ENCODE data around the gene LHX2.
"Not testable (repeated sequence)": the region's sequence is repeated elsewhere in the genome, so short reads cannot be mapped to it uniquely, and the experiment has no call there.

Gene LHX2, protein sequence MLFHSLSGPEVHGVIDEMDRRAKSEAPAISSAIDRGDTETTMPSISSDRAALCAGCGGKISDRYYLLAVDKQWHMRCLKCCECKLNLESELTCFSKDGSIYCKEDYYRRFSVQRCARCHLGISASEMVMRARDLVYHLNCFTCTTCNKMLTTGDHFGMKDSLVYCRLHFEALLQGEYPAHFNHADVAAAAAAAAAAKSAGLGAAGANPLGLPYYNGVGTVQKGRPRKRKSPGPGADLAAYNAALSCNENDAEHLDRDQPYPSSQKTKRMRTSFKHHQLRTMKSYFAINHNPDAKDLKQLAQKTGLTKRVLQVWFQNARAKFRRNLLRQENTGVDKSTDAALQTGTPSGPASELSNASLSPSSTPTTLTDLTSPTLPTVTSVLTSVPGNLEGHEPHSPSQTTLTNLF

DNA sequence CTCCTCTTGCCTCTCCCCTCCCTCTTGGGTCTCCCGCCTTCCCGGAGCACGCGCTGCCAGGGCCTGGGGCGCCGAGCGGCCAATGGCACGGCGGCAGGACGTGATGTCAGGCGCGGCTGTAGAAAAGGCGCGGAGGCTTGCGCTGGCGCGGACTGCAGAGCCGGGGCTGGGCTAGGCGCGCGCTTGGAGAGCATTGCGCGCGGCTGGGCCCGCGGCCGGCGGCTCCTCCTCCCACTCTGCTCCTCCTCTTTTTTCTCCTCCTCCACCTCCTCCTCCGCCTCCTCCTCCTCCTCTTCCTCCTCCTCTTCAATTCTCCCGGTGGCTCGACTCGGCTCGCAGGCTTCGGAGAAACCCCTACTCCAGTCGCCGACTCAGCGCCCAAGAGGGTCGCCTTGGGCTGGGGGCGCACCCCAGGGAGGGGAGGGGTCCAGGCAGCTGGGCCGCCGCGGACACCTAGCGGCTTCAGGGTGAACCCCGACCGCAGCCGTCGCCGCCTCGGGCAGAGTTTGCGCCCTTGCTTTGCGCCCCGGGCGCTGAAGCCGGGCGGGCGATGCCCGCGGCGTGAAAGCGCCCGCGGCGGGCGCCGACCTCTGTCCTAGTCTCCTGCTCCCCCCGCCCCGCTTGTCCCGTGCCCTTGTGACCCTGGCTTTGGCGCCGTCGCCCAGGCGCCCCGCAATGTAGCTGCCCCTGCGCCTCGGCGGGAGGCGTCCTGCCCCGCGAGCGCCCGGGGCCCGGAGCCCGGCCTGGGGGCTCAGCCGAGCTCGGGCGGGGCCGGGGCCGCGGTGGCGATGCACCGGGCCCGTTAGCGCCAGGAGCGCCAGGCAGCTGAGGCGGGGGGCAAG is at the start of gene LHX2:
Gene LHX2, plus strand, starts transcription at position 309 of the 842 bp plus-strand sequence. CDS start 581 bp downstream, outside the sequence.
- DNase-seq, result no peak

DNA sequence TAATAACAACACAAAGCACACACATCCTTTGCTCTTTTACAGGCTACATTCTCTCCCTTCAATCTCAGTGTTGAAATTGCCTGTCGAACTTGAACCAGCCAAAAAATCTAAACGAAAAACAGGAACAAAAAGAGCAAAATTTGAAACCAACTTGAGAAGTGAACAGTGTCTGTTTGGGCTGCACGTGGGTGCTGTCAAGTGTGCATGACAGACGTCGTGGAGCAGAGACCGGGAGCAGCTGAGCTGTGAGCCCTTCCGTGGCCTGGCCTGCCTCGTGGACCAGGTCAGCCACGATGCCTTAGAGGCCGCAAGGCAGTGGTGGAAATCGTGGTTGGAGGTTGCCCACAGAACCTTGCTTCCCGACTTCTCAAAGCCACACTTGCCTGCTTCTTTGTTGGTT is 46.8 kb upstream of the LHX2 start:
- DNase-seq, result no peak

DNA sequence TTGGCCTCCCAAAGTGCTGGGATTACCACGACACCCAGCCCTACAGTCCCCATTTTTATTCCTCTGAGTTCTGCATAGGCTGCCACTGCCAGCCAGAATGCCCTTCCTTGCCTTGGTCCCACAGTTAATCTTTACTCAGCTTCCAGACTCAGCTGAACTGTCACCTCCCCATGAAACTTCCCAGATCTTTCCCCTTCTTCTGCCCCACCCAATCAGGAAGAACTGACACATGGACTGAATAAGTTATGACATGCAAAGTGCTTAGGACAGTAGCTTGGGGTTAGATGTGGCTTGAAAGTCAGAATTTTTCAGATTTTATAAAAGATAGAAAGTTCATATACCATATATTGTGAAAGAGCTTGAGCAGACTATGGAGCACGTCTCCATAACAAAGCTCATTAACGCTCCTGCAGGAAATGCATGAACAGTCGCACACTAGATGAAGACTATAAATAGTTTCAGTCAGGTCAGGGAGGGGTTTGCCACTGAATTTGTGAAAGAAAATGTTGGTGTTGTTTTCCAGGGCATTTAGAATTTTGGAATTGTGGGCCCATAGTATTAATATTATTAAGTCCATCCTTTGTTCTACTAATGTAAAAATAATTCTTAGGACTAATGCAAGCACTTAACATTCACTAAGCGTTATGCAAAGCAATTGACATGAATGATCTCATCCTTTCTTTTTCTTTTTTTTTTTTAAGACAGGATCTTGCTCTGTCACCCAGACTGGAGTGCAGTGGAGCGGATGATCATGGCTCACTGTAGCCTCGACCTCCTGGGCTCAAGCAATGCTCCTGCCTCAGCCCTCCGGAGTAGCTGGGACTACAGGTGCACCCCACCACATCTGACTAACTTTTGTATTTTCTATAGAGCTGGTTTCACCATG is 45.5 kb upstream of the LHX2 start:
- no peak for DNase-seq

- no peak for DNase-seq
Observed at GRCh38 chr9:123967323-123967722, 44.2 kb upstream of the LHX2 start.

DNA sequence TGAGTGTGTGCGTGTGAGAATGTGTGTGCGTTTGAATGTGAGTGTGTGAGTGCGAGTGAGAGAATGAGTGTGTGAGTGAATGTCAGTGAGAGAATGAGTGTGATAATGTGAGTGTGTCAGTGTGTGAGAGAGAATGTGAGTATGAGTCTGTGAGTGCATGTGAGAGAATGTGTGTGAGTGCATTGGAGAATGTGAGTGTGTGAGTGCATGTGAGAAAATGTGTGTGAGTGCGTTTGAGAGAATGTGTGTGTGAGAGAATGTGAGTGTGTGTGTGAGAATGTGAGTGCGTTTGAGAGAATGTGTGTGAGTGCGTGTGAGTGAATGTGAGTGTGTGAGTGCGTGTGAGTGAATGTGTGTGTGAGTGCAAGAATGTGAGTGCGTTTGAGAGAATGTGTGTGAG is 39.0 kb upstream of the LHX2 start:
- no peak for DNase-seq

GRCh38 chr9:123973590-123974223 is 37.9 kb upstream of the LHX2 start:
- no peak for DNase-seq

GRCh38 chr9:123974471-123974870 is 37.1 kb upstream of the LHX2 start:
- DNase-seq, result no peak

DNA sequence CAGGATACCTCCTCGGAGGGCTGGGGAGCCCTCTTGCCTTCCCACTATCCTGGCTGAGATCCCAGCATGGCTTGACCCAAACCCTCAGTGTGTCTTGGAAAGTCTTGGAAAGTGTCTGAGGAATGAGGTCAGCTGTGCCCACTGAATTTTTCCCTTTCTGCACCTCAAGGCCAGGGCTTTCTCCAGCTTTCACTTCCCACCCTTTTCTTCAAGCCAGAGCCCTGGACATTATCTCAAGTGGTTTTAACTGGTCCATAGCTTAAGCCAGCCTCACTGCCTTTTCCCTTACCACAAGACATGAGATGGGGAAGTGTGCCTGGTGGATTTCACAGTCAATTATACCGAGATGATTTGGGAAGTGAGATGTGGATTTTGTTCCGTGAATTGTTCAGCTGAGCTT is 35.7 kb upstream of the LHX2 start:
- DNase-seq, result no peak

DNA sequence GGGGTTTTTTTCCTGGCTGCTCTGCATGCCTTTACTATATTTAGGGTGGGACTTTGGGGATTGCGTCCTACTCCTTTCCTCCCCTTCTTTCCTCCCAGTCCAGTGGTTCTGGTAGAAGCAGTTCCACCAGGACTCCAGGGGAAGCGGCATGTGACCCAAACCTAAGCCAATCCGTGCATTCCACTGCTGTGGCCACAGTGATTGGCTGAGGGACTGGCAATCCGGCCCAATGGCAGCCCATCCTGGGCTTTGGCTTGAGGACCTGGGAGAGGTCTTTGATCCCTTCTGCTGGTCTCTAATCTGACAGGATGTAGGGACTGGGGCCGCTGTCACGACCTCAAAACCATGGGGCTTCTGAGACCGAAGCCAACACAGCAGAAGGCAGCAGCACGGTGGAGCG is 35.0 kb upstream of the LHX2 start:
- DNase-seq, result not testable (repeated sequence)

- DNase-seq, result no peak
Observed at GRCh38 chr9:123978981-123979380, 32.6 kb upstream of the LHX2 start.

- no peak for DNase-seq
Observed at GRCh38 chr9:123982535-123982934, 29.0 kb upstream of the LHX2 start.

DNA sequence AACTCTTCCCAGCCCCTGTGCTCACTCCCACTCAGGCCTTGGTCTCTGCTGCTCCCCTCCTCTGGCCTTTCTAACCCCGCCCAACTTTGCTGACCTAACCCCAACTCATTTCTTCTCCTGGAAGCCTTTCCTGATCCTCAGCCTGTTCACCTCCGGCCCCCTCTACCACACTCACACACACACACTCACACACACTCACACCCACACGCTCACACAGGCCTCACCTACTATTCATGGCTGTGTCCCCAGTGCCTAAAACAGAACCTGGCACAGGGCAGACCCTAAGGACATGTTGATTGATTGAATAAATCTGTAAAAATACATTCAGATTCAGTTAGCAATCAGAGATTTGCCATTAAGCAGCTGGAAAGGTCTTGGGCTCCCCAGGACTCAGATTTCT is 28.5 kb upstream of the LHX2 start:
- no peak for DNase-seq

- no peak for DNase-seq
Observed at GRCh38 chr9:123984802-123985201, 26.8 kb upstream of the LHX2 start.

DNA sequence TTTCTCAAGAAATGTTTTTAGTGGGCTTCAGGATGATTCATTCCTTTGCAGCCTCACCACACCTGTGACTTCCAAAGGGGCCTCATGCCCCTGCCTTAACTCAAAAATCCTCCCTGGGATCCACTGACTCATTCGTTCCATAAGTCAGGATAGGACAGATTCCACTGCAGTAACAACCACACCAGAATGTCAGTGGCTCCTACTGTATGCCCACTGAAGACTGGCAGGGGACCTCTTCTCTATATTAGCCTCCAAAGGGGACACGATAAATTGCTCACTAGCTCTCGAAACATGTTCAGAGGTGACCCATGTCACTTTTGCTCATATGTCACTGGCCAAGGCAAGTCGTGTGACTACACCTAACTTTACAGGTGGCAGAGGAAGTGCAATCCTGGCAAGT is 25.7 kb upstream of the LHX2 start:
- DNase-seq, result no peak

- no peak for DNase-seq
Observed at GRCh38 chr9:123990427-123990826, 21.1 kb upstream of the LHX2 start.

DNA sequence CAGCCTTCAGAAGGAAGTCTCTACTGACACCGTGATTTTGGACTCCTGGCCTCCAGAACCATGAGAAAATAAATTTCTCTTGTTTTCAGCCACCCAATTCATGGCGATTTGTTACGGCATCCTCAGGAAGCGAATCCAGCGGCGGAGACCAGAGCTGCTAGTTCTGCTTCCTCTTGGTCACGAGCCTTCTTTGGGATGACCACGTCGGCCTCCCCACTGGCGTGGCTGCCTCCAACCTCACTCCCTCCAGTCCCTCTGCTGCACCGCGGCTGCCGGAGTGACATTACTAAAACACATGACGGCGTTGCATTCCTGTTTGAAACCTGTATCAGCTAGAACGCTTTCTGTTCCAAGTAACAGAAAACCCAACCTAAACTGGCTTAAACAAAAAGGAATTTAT is 18.9 kb upstream of the LHX2 start:
- not testable (repeated sequence) for DNase-seq

DNA sequence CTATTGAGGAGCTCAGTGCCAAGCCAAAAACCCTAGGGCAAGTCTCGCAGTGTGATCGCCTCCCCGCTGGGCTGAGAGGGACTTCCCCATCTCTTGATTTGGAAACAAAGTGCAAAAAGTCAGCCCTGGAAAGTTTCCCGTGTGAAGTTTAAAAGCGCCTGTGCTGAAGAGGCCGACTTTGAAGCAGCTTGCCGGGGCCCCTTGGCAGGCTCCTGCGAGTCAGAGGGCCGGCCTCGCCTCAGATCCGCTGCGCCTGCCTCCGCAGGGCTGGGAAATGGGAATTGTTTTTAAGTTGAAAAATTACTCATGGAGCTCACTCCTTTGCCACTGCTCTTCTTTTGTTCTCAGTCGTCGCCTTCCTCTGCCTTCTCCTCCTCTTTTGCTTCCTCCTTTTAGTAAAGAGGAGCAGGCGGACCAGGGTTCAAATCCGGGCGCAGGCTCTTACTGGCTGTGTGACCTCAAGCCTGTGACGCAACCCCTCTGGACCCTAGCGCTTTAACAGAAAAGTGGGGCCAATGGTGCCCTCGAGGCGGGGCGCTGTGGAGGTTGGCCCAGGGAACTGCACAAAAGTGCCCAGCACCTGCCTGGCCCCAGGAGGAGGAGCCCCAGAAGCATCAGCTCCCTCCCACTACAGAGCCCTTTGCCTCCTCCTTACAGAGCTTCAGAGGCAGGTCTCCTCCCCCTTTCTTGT is 14.7 kb upstream of the LHX2 start:
- DNase-seq, result peak; percentile 10

- peak; percentile 51 for DNase-seq
Observed at GRCh38 chr9:123997665-123998277, 13.8 kb upstream of the LHX2 start.

DNA sequence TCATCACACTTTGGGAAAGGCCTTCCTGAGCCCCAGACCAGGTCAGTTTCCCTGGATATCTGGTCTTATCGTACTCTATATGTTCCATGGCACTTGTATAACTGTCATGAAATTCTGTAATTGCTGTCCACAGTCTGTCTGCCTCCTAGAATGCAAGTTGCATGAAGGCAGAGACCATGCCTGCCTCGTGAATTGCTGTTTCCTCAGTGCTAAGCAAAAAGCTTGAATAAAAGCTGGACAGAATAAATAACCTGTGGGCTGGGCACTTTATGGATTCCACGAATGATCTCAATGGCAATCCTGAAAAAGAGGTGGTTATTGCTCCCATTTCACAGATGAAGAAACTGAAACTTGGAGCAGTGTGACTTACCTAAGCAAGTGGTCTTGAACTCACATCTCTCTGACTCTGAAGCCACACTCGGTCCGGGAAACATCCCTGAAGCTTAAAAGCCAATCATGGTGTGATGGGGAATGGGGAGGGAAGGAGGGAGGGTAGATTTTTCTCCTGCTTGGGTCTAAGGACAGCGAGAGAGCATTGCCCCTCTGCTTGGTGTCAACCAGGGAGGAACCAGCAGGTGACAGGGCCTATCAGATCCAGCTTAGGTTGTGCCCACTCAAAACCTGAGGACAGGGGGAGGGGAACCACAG is 13.2 kb upstream of the LHX2 start:
- DNase-seq, result no peak

- DNase-seq, result no peak
Observed at GRCh38 chr9:123998970-123999621, 12.5 kb upstream of the LHX2 start.
